ENCODE data around the gene FBXO42. TPM values are rescaled to one million over a fixed set of nuclear protein-coding genes. Genes with fewer than 3 reads are reported as not detected.

The FBXO42 gene
- total and polyA plus RNA-seq, 10 donors: 8.6 to 30.2 (median 20.1) TPM

DNA sequence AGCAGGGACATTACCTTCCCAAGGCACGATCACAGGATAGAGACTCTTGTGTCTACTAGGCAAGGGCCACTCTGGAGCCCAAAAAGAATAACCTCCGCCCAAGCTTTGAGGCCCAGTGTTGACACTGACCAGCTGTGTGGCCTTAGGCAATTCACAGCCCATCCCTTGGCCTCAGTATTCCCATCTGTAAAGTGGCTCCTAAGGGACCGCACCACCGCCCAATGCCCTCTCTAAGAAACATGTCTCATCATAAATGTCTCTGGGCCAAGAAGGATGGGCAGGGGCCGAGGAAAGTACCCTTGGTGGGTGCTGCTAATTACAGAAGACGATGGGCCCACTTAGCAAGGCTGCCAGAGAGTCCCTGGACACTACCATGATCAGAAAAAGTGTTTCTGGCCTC, 140.5 kb downstream of the FBXO42 start:
- Histone ChIP-seq H3K27ac (no peak overlapping the region), H3K4me3 (no peak overlapping the region)
- 80 to 95% (median 89%) methylated on average over 6 of the region's 6 CpGs for WGBS, 5 donors

GRCh38 chr1:16210581-16210980, 141.7 kb downstream of the FBXO42 start:
- no peak for DNase-seq
- whole genome bisulfite sequencing, 5 donors: 81 to 95% (median 85%) methylated on average over 3 to 4 of the region's 4 CpGs
- Histone ChIP-seq H3K4me1 (peaks cover 5 to 26% (median 14%) of the 10 kb centered on the region in 6 donors), H3K27ac (no peak overlapping the region), H3K36me3 (no peaks in the 10 kb centered on the region), H3K4me3 (no peak overlapping the region), H3K27me3 (replicated peaks in 1 of 7) (peaks cover 0 to 2% (median 0%) of the 10 kb centered on the region in 7 donors), H3K9me3 (no peaks in the 10 kb centered on the region)
- TF ChIP-seq, protein P1, sequence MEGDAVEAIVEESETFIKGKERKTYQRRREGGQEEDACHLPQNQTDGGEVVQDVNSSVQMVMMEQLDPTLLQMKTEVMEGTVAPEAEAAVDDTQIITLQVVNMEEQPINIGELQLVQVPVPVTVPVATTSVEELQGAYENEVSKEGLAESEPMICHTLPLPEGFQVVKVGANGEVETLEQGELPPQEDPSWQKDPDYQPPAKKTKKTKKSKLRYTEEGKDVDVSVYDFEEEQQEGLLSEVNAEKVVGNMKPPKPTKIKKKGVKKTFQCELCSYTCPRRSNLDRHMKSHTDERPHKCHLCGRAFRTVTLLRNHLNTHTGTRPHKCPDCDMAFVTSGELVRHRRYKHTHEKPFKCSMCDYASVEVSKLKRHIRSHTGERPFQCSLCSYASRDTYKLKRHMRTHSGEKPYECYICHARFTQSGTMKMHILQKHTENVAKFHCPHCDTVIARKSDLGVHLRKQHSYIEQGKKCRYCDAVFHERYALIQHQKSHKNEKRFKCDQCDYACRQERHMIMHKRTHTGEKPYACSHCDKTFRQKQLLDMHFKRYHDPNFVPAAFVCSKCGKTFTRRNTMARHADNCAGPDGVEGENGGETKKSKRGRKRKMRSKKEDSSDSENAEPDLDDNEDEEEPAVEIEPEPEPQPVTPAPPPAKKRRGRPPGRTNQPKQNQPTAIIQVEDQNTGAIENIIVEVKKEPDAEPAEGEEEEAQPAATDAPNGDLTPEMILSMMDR (IDR thresholded peaks at IDR 0.05 in 8 of 11, conservative IDR thresholded peaks at IDR 0.05 in 3 of 11): no peak
- TF ChIP-seq POLR2A (IDR thresholded peaks at IDR 0.05) (no peak), POLR2AphosphoS5 (IDR thresholded peaks at IDR 0.05) (no peak)
- intact Hi-C loops (cut with DNase I; ENCODE audit: low total_unique reads): no loop called here

More for the DNA sequence above, 140.5 kb downstream of the FBXO42 start:
- intact Hi-C loops (cut with DNase I; ENCODE audit: low total_unique reads): no loop called here
- no peaks in the 10 kb centered on the region for H3K36me3 ChIP-seq
- H3K4me1 ChIP-seq: peaks cover 0 to 28% (median 16%) of the 10 kb centered on the region in 6 donors
- H3K27me3 ChIP-seq (replicated peaks in 1 of 7): peaks cover 0 to 9% (median 0%) of the 10 kb centered on the region in 7 donors
- no peak for DNase-seq
- H3K9me3 ChIP-seq: no peaks in the 10 kb centered on the region
- TF ChIP-seq, protein P1 (IDR thresholded peaks at IDR 0.05 in 8 of 11, conservative IDR thresholded peaks at IDR 0.05 in 3 of 11): no peak
- no peak for TF ChIP-seq POLR2AphosphoS5 (IDR thresholded peaks at IDR 0.05)
- no peak for TF ChIP-seq POLR2A (IDR thresholded peaks at IDR 0.05)

GRCh38 chr1:16209847-16210407, 142.4 kb downstream of the FBXO42 start:
- Histone ChIP-seq H3K4me1 (peaks cover 6 to 29% (median 17%) of the 10 kb centered on the region in 6 donors), H3K36me3 (peaks cover 0 to 3% (median 0%) of the 10 kb centered on the region in 6 donors), H3K27ac (no peak overlapping the region), H3K4me3 (no peak overlapping the region), H3K27me3 (replicated peaks in 1 of 7) (no peaks in the 10 kb centered on the region), H3K9me3 (no peaks in the 10 kb centered on the region)
- no peak for TF ChIP-seq POLR2A (IDR thresholded peaks at IDR 0.05)
- TF ChIP-seq, protein P1 (IDR thresholded peaks at IDR 0.05 in 8 of 11, conservative IDR thresholded peaks at IDR 0.05 in 3 of 11): no peak
- TF ChIP-seq POLR2AphosphoS5 (IDR thresholded peaks at IDR 0.05): no peak
- 79 to 92% (median 85%) methylated on average over 6 to 11 of the region's 11 CpGs for WGBS, 5 donors
- DNase-seq: no peak
- intact Hi-C loops (cut with DNase I; ENCODE audit: low total_unique reads): no loop called here

DNA sequence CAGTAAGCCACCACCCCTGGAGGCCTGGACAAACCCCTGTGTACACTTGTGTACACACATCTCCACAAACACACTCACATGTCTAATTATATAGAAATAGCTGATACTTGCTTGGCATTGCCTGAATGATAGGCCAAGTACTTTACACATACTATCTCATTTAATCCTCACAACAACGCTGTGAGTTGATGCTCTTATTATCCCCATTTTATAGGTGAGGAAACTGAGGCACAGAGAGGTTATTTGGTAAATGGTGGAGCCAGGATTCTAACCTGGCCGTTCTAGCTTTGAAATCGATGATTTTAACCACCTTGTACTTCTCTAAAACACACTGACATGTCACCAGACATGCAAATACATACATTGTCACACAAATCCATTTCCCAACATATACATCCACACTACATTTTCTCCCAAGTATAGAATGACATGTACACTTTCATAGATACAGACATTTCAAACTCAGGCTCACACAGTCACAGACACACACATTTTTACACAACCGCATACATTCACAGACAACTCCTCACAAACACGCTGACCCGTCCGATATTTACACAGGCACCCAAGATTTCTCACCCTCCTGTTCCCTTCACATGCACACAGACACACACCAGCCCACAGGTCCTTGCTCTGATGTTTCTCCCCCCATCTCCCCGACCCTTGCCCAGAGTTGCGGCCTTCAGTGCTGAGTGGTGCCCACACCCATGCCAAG, 143.0 kb downstream of the FBXO42 start:
- Histone ChIP-seq H3K4me3 (no peak overlapping the region), H3K27me3 (replicated peaks in 1 of 7) (no peaks in the 10 kb centered on the region), H3K9me3 (no peaks in the 10 kb centered on the region), H3K36me3 (peaks cover 0 to 9% (median 1%) of the 10 kb centered on the region in 6 donors), H3K4me1 (peaks cover 6 to 29% (median 17%) of the 10 kb centered on the region in 6 donors), H3K27ac (no peak overlapping the region)
- 80 to 90% (median 84%) methylated on average over 8 to 9 of the region's 9 CpGs for WGBS, 5 donors
- DNase-seq: no peak
- intact Hi-C loops (cut with DNase I; ENCODE audit: low total_unique reads): no loop called here
- TF ChIP-seq POLR2A (IDR thresholded peaks at IDR 0.05) (no peak), POLR2AphosphoS5 (IDR thresholded peaks at IDR 0.05) (no peak)
- TF ChIP-seq, protein P1 (IDR thresholded peaks at IDR 0.05 in 8 of 11, conservative IDR thresholded peaks at IDR 0.05 in 3 of 11): no peak

Data from spleen (tissue), 11 donors.